Measurements from ENCODE around the gene RNASE2. TPM values are rescaled to one million over a fixed set of nuclear protein-coding genes. Genes with fewer than 3 reads are reported as not detected.
A peak's percentile ranks its signal among the peaks of the same experiment; 100 is the strongest.
"Not testable (repeated sequence)": the region's sequence is repeated elsewhere in the genome, so short reads cannot be mapped to it uniquely, and the experiment has no call there.

RNASE2 gene
- 1 to 10 TPM in 2 of 3 donors, under 1 TPM in 1; 0.74 to 1.3 (median 1.2) TPM for polyA plus RNA-seq (ENCODE audit: insufficient read length in 3 of 3)
- long read RNA-seq, donor 1: 0 reads
- long read RNA-seq, donor 2, partial matches to known transcripts: 0 of 1 reads
- long read RNA-seq, donor 2, other reads (novel, unspliced or antisense): 0 of 1 reads
- long read RNA-seq, donor 3, partial matches to known transcripts: 0 of 1 reads
- long read RNA-seq, donor 3, other reads (novel, unspliced or antisense): 0 of 1 reads
- long read RNA-seq, donor 4: 0 reads
- long read RNA-seq, donor 5: 0 reads
- long read RNA-seq, donor 6: 0 reads
- long read RNA-seq, donor 7, partial matches to known transcripts: 0 of 1 reads
- long read RNA-seq, donor 7, other reads (novel, unspliced or antisense): 0 of 1 reads
- long read RNA-seq, donor 8: 0 reads
- long read RNA-seq, donor 9, partial matches to known transcripts: 0 of 1 reads
- long read RNA-seq, donor 9, other reads (novel, unspliced or antisense): 0 of 1 reads
- long read RNA-seq, donor 10: 0 reads
- long read RNA-seq, donor 11, partial matches to known transcripts: 0 of 1 reads
- long read RNA-seq, donor 11, other reads (novel, unspliced or antisense): 0 of 1 reads
- long read RNA-seq, donor 12: 0 reads
- long read RNA-seq, donor 13: 0 reads
- long read RNA-seq, donor 14: 0 reads
- long read RNA-seq, donor 15, partial matches to known transcripts: 0 of 1 reads
- long read RNA-seq, donor 15, other reads (novel, unspliced or antisense): 0 of 1 reads
- long read RNA-seq, donor 16, partial matches to known transcripts: 0 of 1 reads
- long read RNA-seq, donor 16, other reads (novel, unspliced or antisense): 0 of 1 reads

- DNase-seq (ENCODE audit: extremely low read depth in 1 of 11, low read depth in 9 of 11, low spot score in 4 of 11): not testable (repeated sequence)
These were observed at the start of gene RNASE2 for GRCh38 chr14:20954736-20955537. Gene RNASE2 (plus strand): TSS chr14:20955487. CDS start chr14:20955772, 285 bp downstream.

- DNase-seq (ENCODE audit: extremely low read depth in 1 of 11, low read depth in 9 of 11, low spot score in 4 of 11): no peak
These were observed 49.6 kb upstream of the RNASE2 start for GRCh38 chr14:20905676-20906075.

- DNase-seq (ENCODE audit: extremely low read depth in 1 of 11, low read depth in 9 of 11, low spot score in 4 of 11): no peak
These were observed 48.1 kb upstream of the RNASE2 start for GRCh38 chr14:20907214-20907613.

GRCh38 chr14:20910822-20911221, 44.5 kb upstream of the RNASE2 start:
- not testable (repeated sequence) for DNase-seq (ENCODE audit: extremely low read depth in 1 of 11, low read depth in 9 of 11, low spot score in 4 of 11)

- not testable (repeated sequence) for DNase-seq (ENCODE audit: extremely low read depth in 1 of 11, low read depth in 9 of 11, low spot score in 4 of 11)
These were observed 36.1 kb upstream of the RNASE2 start for GRCh38 chr14:20919038-20919756.

- not testable (repeated sequence) for DNase-seq (ENCODE audit: extremely low read depth in 1 of 11, low read depth in 9 of 11, low spot score in 4 of 11)
These were observed 31.5 kb upstream of the RNASE2 start for GRCh38 chr14:20923766-20924297.

- no peak for DNase-seq (ENCODE audit: extremely low read depth in 1 of 11, low read depth in 9 of 11, low spot score in 4 of 11)
These were observed 21.0 kb upstream of the RNASE2 start for GRCh38 chr14:20934148-20934762.

GRCh38 chr14:20935303-20935984, 19.8 kb upstream of the RNASE2 start:
- no peak for DNase-seq (ENCODE audit: extremely low read depth in 1 of 11, low read depth in 9 of 11, low spot score in 4 of 11)

GRCh38 chr14:20945146-20945545, 10.1 kb upstream of the RNASE2 start:
- DNase-seq (ENCODE audit: extremely low read depth in 1 of 11, low read depth in 9 of 11, low spot score in 4 of 11): not testable (repeated sequence)

- not testable (repeated sequence) for DNase-seq (ENCODE audit: extremely low read depth in 1 of 11, low read depth in 9 of 11, low spot score in 4 of 11)
These were observed 8.6 kb upstream of the RNASE2 start for GRCh38 chr14:20946707-20947106.

- not testable (repeated sequence) for DNase-seq (ENCODE audit: extremely low read depth in 1 of 11, low read depth in 9 of 11, low spot score in 4 of 11)
These were observed 219 bp downstream of the RNASE2 start for GRCh38 chr14:20955538-20955873.

- no peak for DNase-seq (ENCODE audit: extremely low read depth in 1 of 11, low read depth in 9 of 11, low spot score in 4 of 11)
These were observed 1.2 kb downstream of the RNASE2 start for GRCh38 chr14:20956376-20956976.

GRCh38 chr14:20958946-20959345, 3.7 kb downstream of the RNASE2 start:
- DNase-seq (ENCODE audit: extremely low read depth in 1 of 11, low read depth in 9 of 11, low spot score in 4 of 11): not testable (repeated sequence)

- no peak for DNase-seq (ENCODE audit: extremely low read depth in 1 of 11, low read depth in 9 of 11, low spot score in 4 of 11)
These were observed 14.0 kb downstream of the RNASE2 start for GRCh38 chr14:20969336-20969735.

GRCh38 chr14:20970647-20970982, 15.3 kb downstream of the RNASE2 start:
- DNase-seq (ENCODE audit: extremely low read depth in 1 of 11, low read depth in 9 of 11, low spot score in 4 of 11): no peak

GRCh38 chr14:20970983-20971704, 15.9 kb downstream of the RNASE2 start:
- peak; percentile 68 to 84 (median 79) for DNase-seq (ENCODE audit: extremely low read depth in 1 of 11, low read depth in 9 of 11, low spot score in 4 of 11)

GRCh38 chr14:20971705-20972021, 16.4 kb downstream of the RNASE2 start:
- no peak for DNase-seq (ENCODE audit: extremely low read depth in 1 of 11, low read depth in 9 of 11, low spot score in 4 of 11)
